GM10266 (cell line): ENCODE results near the gene RABGAP1.

ENCODE experiments used
- DNase-seq: peaks from one replicate; pipeline ENCODE4 v3.0.0; 2012; ENCODE audit errors: extremely low spot score
- TF ChIP-seq, protein P1 (sequence below): IDR thresholded peaks from 2 replicates; pipeline ENCODE4 v1.5.1; 2012; ENCODE audit warnings: mild to moderate bottlenecking, low read depth; ENCODE audit not compliant: control insufficient read depth, insufficient read depth; ENCODE audit errors: missing control alignments

RABGAP1 gene

DNA sequence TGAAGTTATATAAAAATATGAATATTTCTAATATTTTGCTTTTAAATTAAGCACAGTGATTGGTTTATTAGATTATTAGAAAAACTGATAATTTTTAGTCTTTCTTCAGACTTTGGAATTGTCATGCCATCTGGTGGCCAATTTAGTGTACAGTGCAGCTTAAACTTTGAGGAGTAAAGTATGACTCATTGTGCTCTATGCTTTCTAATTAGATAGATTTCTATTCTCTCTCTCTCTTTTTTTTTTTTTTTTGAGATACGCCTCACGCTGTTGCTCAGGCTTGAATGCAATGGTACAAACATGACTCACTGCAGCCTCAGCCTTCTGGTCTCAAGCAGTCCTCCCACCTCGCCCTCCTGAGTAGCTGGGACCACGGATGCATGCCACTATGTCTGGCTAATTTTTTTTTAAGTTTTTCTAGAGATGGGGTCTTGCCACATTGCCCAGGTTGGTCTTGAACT is 50.6 kb downstream of the RABGAP1 start:
- DNase-seq: peak; percentile 30

DNA sequence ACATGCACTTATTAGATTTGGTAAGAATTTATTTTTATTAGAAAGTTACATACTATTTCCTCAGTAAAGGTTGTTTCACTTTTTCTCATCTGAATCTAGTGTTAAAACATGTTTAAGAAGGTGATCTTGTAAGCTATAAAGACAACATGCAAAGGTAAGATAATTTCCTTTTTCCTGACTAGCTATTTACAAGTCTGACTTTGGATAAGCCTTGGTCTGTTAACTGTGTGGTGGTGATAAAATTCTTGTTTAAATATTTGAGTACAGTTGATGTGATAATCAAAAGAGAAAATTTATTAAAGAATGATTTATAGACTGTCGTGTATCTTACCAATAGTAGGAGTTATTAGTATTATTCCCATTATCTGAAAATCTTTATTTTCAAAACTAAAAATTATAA is 55.8 kb downstream of the RABGAP1 start:
- TF ChIP-seq, protein P1, sequence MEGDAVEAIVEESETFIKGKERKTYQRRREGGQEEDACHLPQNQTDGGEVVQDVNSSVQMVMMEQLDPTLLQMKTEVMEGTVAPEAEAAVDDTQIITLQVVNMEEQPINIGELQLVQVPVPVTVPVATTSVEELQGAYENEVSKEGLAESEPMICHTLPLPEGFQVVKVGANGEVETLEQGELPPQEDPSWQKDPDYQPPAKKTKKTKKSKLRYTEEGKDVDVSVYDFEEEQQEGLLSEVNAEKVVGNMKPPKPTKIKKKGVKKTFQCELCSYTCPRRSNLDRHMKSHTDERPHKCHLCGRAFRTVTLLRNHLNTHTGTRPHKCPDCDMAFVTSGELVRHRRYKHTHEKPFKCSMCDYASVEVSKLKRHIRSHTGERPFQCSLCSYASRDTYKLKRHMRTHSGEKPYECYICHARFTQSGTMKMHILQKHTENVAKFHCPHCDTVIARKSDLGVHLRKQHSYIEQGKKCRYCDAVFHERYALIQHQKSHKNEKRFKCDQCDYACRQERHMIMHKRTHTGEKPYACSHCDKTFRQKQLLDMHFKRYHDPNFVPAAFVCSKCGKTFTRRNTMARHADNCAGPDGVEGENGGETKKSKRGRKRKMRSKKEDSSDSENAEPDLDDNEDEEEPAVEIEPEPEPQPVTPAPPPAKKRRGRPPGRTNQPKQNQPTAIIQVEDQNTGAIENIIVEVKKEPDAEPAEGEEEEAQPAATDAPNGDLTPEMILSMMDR: no peak
- DNase-seq: no peak

More for the DNA sequence above, 50.6 kb downstream of the RABGAP1 start:
- TF ChIP-seq, protein P1: peak; percentile 61

DNA sequence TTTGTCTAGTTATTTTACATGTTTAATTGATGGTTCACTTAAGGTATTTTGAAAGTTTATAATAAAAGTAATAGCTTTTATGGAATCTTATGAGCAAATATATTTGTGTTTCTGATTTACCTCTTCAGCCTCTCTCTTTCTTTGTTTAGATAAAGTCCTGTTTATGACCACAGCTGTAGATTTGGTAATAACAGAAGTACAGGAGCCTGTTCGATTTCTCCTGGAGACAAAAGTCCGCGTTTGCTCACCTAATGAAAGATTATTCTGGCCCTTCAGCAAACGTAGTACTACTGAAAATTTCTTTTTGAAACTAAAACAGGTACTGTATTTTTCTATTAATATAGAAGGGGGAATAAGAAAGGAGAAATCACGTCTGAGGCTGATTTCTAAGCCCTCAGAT is 57.6 kb downstream of the RABGAP1 start:
- no peak for DNase-seq
- TF ChIP-seq, protein P1: no peak

GRCh38 chr9:123000371-123001068 is 59.7 kb downstream of the RABGAP1 start:
- TF ChIP-seq, protein P1: no peak
- no peak for DNase-seq

- no peak for DNase-seq
- TF ChIP-seq, protein P1: no peak
Observed at GRCh38 chr9:123002754-123003153, 61.9 kb downstream of the RABGAP1 start.

GRCh38 chr9:123003466-123003865 is 62.6 kb downstream of the RABGAP1 start:
- DNase-seq: no peak
- TF ChIP-seq, protein P1: no peak

DNA sequence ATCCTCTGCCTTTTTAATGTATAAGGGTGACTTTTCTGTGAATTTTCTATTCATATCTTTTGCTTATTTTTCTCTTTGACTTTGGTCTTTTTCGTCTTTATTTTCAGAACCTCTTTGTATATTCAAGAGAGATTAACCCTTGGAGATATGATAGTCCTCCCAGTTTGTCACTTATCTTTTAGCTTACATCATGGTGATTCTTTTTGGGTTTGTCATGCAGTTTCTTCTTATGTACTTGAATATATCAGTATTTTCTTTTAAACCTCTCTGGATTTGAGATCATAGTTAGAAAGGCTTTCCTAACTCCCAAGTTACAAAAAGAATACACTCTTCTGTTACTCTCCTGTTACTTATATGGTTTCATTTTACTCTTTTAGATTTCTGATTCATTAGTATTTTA is 65.1 kb downstream of the RABGAP1 start:
- TF ChIP-seq, protein P1: no peak
- DNase-seq: no peak
